GM23338 (cell line): Measurements from ENCODE around the gene MAP2K6. TPM values are rescaled to one million over a fixed set of nuclear protein-coding genes. Genes with fewer than 3 reads are reported as not detected.

ENCODE experiments used
- ATAC-seq: fragments of 200-7000 bp; cut with Tn5 transposase; 3 replicates; pipeline ENCODE4 v1.9.1; 2020
- DNase-seq: peaks from one replicate; pipeline ENCODE4 v3.0.0-alpha.2; 2015; ENCODE audit warnings: low spot score
- H2AFZ ChIP-seq: fragments of 200-600 bp; sonication (generic); 2 replicates; pipeline ENCODE4 v1.8.0; 2016; ENCODE audit warnings: antibody characterized with exemption, mild to moderate bottlenecking, moderate library complexity
- H3F3A ChIP-seq: fragments of 200-600 bp; sonication (generic); replicated peaks from 2 replicates; pipeline ENCODE4 v1.8.0; 2017; ENCODE audit warnings: antibody characterized with exemption, mixed run types, low read depth
- H3K27ac ChIP-seq: fragments of 200-600 bp; sonication (generic); 2 replicates; pipeline ENCODE4 v1.6.1; 2016; ENCODE audit warnings: low read depth
- H3K27me3 ChIP-seq: fragments of 200-600 bp; sonication (generic); 2 replicates; pipeline ENCODE4 v1.8.0; 2016; ENCODE audit warnings: mild to moderate bottlenecking, mixed run types, moderate library complexity; ENCODE audit not compliant: insufficient read depth
- H3K36me3 ChIP-seq: fragments of 200-600 bp; sonication (generic); 2 replicates; pipeline ENCODE4 v1.8.0; 2016; ENCODE audit warnings: mild to moderate bottlenecking; ENCODE audit not compliant: insufficient read depth
- H3K4me1 ChIP-seq: fragments of 200-600 bp; sonication (generic); 2 replicates; pipeline ENCODE4 v1.8.0; 2016; ENCODE audit warnings: mild to moderate bottlenecking, moderate library complexity; ENCODE audit not compliant: insufficient read depth
- H3K4me2 ChIP-seq: fragments of 200-600 bp; sonication (generic); 2 replicates; pipeline ENCODE4 v1.7.1; 2017; ENCODE audit warnings: mixed run types
- H3K4me3 ChIP-seq: fragments of 200-600 bp; sonication (generic); 2 replicates; pipeline ENCODE4 v1.6.1; 2016; ENCODE audit warnings: mixed run types
- H3K79me2 ChIP-seq: fragments of 200-600 bp; sonication (generic); replicated peaks from 2 replicates; pipeline ENCODE4 v1.8.0; 2017; ENCODE audit warnings: mild to moderate bottlenecking; ENCODE audit not compliant: insufficient read depth
- H3K9me2 ChIP-seq: fragments of 200-600 bp; sonication (generic); 2 replicates; pipeline ENCODE4 v1.8.0; 2017; ENCODE audit not compliant: insufficient read depth
- H4K20me1 ChIP-seq: fragments of 200-600 bp; sonication (generic); replicated peaks from 2 replicates; pipeline ENCODE4 v1.8.0; 2017; ENCODE audit warnings: mild to moderate bottlenecking; ENCODE audit not compliant: insufficient read depth
- H3K27ac Mint-ChIP-seq: 2 replicates; pipeline ENCODE4 v1.8.0; 2020; ENCODE audit warnings: inconsistent platforms, mild to moderate bottlenecking, moderate library complexity, mixed read lengths
- H3K27me3 Mint-ChIP-seq: 3 replicates; pipeline ENCODE4 v1.8.0; 2022; ENCODE audit warnings: low read depth, mild to moderate bottlenecking, moderate library complexity, mixed read lengths, inconsistent platforms; ENCODE audit not compliant: insufficient read depth, poor library complexity
- H3K36me3 Mint-ChIP-seq: 3 replicates; pipeline ENCODE4 v1.8.0; 2021; ENCODE audit warnings: low read depth, mild to moderate bottlenecking, inconsistent platforms, moderate library complexity, mixed read lengths
- H3K4me1 Mint-ChIP-seq: 3 replicates; pipeline ENCODE4 v1.8.0; 2020; ENCODE audit warnings: mild to moderate bottlenecking, inconsistent platforms, mixed read lengths
- H3K4me3 Mint-ChIP-seq: 3 replicates; pipeline ENCODE4 v1.8.0; 2021; ENCODE audit warnings: moderate library complexity, mild to moderate bottlenecking, inconsistent platforms, mixed read lengths
- H3K9me3 Mint-ChIP-seq: 3 replicates; pipeline ENCODE4 v1.8.0; 2020; ENCODE audit warnings: moderate library complexity, mild to moderate bottlenecking, inconsistent platforms, mixed read lengths
- CREB1 ChIP-seq: fragments of 250-450 bp; sonication (Bioruptor Pico); IDR thresholded peaks from 2 replicates; pipeline ENCODE4 v1.5.0; 2020; ENCODE audit warnings: low read depth, mild to moderate bottlenecking, moderate library complexity
- CTCF ChIP-seq, 2 experiments: fragments of 200-600 bp in 1 of 2; sonication (generic) in 1 of 2; conservative IDR thresholded peaks; 2 replicates each; pipeline versions ENCODE4 v1.5.1 to v1.6.1; 2016 to 2017; ENCODE audit warnings: antibody characterized with exemption in 2 of 2, low read depth in 2 of 2, mild to moderate bottlenecking in 2 of 2, moderate library complexity in 1 of 2
- ETS1 ChIP-seq: IDR thresholded peaks from 2 replicates; pipeline ENCODE4 v1.6.1; 2016; ENCODE audit warnings: antibody characterized with exemption
- EZH2 ChIP-seq: fragments of 200-600 bp; sonication (generic); IDR thresholded peaks from one replicate; pipeline ENCODE4 v1.8.0; 2017; ENCODE audit warnings: antibody characterized with exemption, mild to moderate bottlenecking, low read depth; ENCODE audit not compliant: unreplicated experiment
- EZH2phosphoT487 ChIP-seq: fragments of 200-600 bp; sonication (generic); IDR thresholded peaks from one replicate; pipeline ENCODE4 v1.8.1; 2018; ENCODE audit warnings: antibody characterized with exemption; ENCODE audit not compliant: unreplicated experiment
- JUNB ChIP-seq: IDR thresholded peaks from one replicate; pipeline ENCODE4 v1.6.1; 2016; ENCODE audit warnings: antibody characterized with exemption; ENCODE audit not compliant: unreplicated experiment
- NANOG ChIP-seq: IDR thresholded peaks from 2 replicates; pipeline ENCODE4 v1.6.1; 2016; ENCODE audit warnings: antibody characterized with exemption, borderline replicate concordance
- POLR2AphosphoS5 ChIP-seq: IDR thresholded peaks from 2 replicates; pipeline ENCODE4 v1.6.1; 2016; ENCODE audit warnings: antibody characterized with exemption, low read depth
- REST ChIP-seq: IDR thresholded peaks from one replicate; pipeline ENCODE4 v1.6.1; 2018; ENCODE audit warnings: antibody characterized with exemption; ENCODE audit not compliant: unreplicated experiment
- STAT1 ChIP-seq: IDR thresholded peaks from one replicate; pipeline ENCODE4 v1.6.1; 2016; ENCODE audit warnings: antibody characterized with exemption; ENCODE audit not compliant: unreplicated experiment
- ZNF114 ChIP-seq: fragments of 250-450 bp; sonication (Bioruptor Pico); IDR thresholded peaks from 2 replicates; pipeline ENCODE4 v1.5.0; 2020; ENCODE audit warnings: mild to moderate bottlenecking, moderate library complexity
- ZNF331 ChIP-seq: fragments of 250-450 bp; sonication (Bioruptor Pico); IDR thresholded peaks from 2 replicates; pipeline ENCODE4 v1.5.0; 2020; ENCODE audit warnings: low read depth, mild to moderate bottlenecking, moderate library complexity
- ZNF462 ChIP-seq: fragments of 250-450 bp; sonication (Bioruptor Pico); IDR thresholded peaks from 2 replicates; pipeline ENCODE4 v1.5.0; 2020; ENCODE audit warnings: mild to moderate bottlenecking, moderate library complexity
- polyA plus RNA-seq: library from polyadenylated mRNA; unstranded; fragments of >200 nt; fragmentation: Nextera tagmentation; extraction: Ambion mirVana; gene quantifications from 2 replicates; pipeline ENCODE4 v1.2.1, GENCODE V29; 2016
- total RNA-seq: library from RNA; depleted of rRNA; stranded (reverse); fragments of >200 nt; shearing (Covaris generic); gene quantifications from 2 replicates; pipeline ENCODE4 v1.2.3, GENCODE V29; 2014

The MAP2K6 gene
- total and polyA plus RNA-seq, 2 experiments from 2014 or later: 26.3 to 31.1 TPM

GRCh38 chr17:69485251-69485661 lies 70.8 kb downstream of the MAP2K6 start:
- Histone ChIP-seq H3F3A (no peaks in the 10 kb centered on the region), H3K36me3 (no peaks in the 10 kb centered on the region), H2AFZ (no peak overlapping the region), H3K4me1 (no peaks in the 10 kb centered on the region), H3K27ac (no peak overlapping the region), H3K4me3 (no peak overlapping the region), H3K79me2 (no peaks in the 10 kb centered on the region), H3K9me2 (no peaks in the 10 kb centered on the region), H4K20me1 (no peaks in the 10 kb centered on the region), H3K27me3 (no peaks in the 10 kb centered on the region), H3K4me2 (no peak overlapping the region)
- Mint-ChIP-seq H3K9me3 (no peaks in the 10 kb centered on the region), H3K4me3 (no peak overlapping the region), H3K36me3 (no peaks in the 10 kb centered on the region), H3K27ac (no peak overlapping the region), H3K4me1 (no peaks in the 10 kb centered on the region; the same call in 2 of the 3 replicates), H3K27me3 (no peaks in the 10 kb centered on the region)
- ATAC-seq: no peak
- no peak for TF ChIP-seq CTCF (conservative IDR thresholded peaks at IDR 0.05; ENCODE audit: low read depth in 2 of 2)
- TF ChIP-seq ZNF114 (CRISPR knock-in tag): no peak
- no peak for TF ChIP-seq POLR2AphosphoS5
- TF ChIP-seq EZH2phosphoT487: no peak
- no peak for TF ChIP-seq REST
- no peak for TF ChIP-seq ETS1
- no peak for TF ChIP-seq ZNF462 (CRISPR knock-in tag)
- TF ChIP-seq JUNB: no peak
- no peak for TF ChIP-seq EZH2
- TF ChIP-seq STAT1: no peak
- no peak for TF ChIP-seq NANOG
- no peak for TF ChIP-seq CREB1
- no peak for TF ChIP-seq ZNF331 (CRISPR knock-in tag)
- no peak for DNase-seq
